Breast epithelium (tissue), 4 donors: ENCODE results near the gene SERPINB3. TPM values are rescaled to one million over a fixed set of nuclear protein-coding genes. Genes with fewer than 3 reads are reported as not detected.

ENCODE experiments used
- DNase-seq, 2 donors: peaks; one replicate each; pipeline ENCODE4 v3.0.0-alpha.2; 2019; ENCODE audit warnings: low spot score in 2 of 2
- H3K27ac ChIP-seq, 2 donors: fragments of 200-600 bp; sonication (generic) in 1 of 2; one replicate each; pipeline ENCODE4 v1.5.1; 2016 to 2019; ENCODE audit warnings: mild to moderate bottlenecking in 1 of 2
- H3K27me3 ChIP-seq, 2 donors: fragments of 200-600 bp; sonication (generic) in 1 of 2; one replicate each; pipeline versions ENCODE4 v1.5.1 to v1.6.0; 2017 to 2019; ENCODE audit warnings: control low read depth in 1 of 2, mild to moderate bottlenecking in 1 of 2
- H3K36me3 ChIP-seq: fragments of 200-600 bp; one replicate; pipeline ENCODE4 v1.5.1; 2019
- H3K4me1 ChIP-seq, 2 donors: fragments of 200-600 bp; sonication (generic); one replicate each; pipeline ENCODE4 v1.5.1; 2016 to 2019; ENCODE audit warnings: control low read depth in 1 of 2
- H3K4me3 ChIP-seq, 3 donors: fragments of 200-600 bp; sonication (generic); 1 replicate in 2 of 3; 2 replicates in 1 of 3; pipeline ENCODE4 v1.5.1; 2016 to 2019; ENCODE audit warnings: mild to moderate bottlenecking in 3 of 3, moderate library complexity in 2 of 3
- H3K9me3 ChIP-seq, 2 donors: fragments of 200-600 bp; sonication (generic) in 1 of 2; one replicate each; pipeline ENCODE4 v1.5.1; 2016 to 2019; ENCODE audit warnings: control low read depth in 1 of 2
- CTCF ChIP-seq, 3 donors: fragments of 450-650 bp; IDR thresholded peaks; one replicate each; pipeline ENCODE4 v1.5.1; 2016 to 2017; ENCODE audit warnings: antibody characterized with exemption in 3 of 3, mild to moderate bottlenecking in 3 of 3, moderate library complexity in 3 of 3
- POLR2A ChIP-seq: fragments of 450-650 bp; IDR thresholded peaks from one replicate; pipeline ENCODE4 v1.6.1; 2016; ENCODE audit warnings: antibody characterized with exemption, mild to moderate bottlenecking, moderate library complexity
- POLR2AphosphoS5 ChIP-seq, 3 donors: sonication (generic); formaldehyde crosslinking; IDR thresholded peaks; one replicate each; pipeline ENCODE4 v1.6.1; 2017; ENCODE audit warnings: antibody characterized with exemption in 3 of 3
- intact Hi-C: fragments of 100-400 bp; cut with DNase I; formaldehyde crosslinking; loops from one replicate; pipeline ENCODE4 v1.15.1; 2023; ENCODE audit warnings: low total_unique reads
- total RNA-seq, 3 donors: library from RNA; depleted of rRNA; stranded (reverse); fragments of >200 nt; gene quantifications; one replicate each; pipeline ENCODE4 v1.1.0, GENCODE V29; 2016

Gene SERPINB3
- total RNA-seq, 3 donors from 2014 or later = not detected

DNA sequence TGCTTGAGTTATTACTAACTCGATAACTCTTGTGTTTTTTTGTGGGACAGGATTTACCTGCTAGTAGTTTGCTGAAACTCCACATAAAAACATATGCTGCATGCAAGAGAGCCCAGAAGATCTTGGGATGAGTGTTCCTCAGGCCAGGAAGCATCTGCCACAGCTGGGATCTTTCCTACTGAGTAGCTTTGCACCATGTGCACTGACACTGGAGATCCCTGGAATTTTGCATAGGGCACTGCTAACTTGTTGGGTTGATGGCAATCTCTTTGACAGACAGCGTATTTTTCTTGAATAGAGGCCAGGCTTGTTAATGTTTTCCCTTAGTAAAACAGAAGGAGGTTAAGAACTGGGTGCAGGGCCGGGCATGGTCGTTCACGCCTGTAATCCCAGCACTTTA lies 40.3 kb upstream of the SERPINB3 start:
- Histone ChIP-seq H3K36me3 (no peaks in the 10 kb centered on the region), H3K9me3 (no peaks in the 10 kb centered on the region), H3K27ac (no peak overlapping the region), H3K27me3 (no peaks in the 10 kb centered on the region), H3K4me1 (no peaks in the 10 kb centered on the region), H3K4me3 (no peak overlapping the region)
- intact Hi-C loops = no loop called here
- DNase-seq = no peak
- TF ChIP-seq POLR2AphosphoS5 (IDR thresholded peaks at IDR 0.05) = no peak
- no peak for TF ChIP-seq CTCF (IDR thresholded peaks at IDR 0.05)
- TF ChIP-seq POLR2A = no peak

- H3K9me3 ChIP-seq = no peaks in the 10 kb centered on the region
- no peaks in the 10 kb centered on the region for H3K4me1 ChIP-seq
- no peak overlapping the region for H3K27ac ChIP-seq
- H3K27me3 ChIP-seq = no peaks in the 10 kb centered on the region
- TF ChIP-seq CTCF (IDR thresholded peaks at IDR 0.05) = no peak
- intact Hi-C loops = no loop called here
- H3K36me3 ChIP-seq = no peaks in the 10 kb centered on the region
- H3K4me3 ChIP-seq = no peak overlapping the region
- DNase-seq = no peak
Observed at GRCh38 chr18:63700501-63700900, 38.8 kb upstream of the SERPINB3 start.

DNA sequence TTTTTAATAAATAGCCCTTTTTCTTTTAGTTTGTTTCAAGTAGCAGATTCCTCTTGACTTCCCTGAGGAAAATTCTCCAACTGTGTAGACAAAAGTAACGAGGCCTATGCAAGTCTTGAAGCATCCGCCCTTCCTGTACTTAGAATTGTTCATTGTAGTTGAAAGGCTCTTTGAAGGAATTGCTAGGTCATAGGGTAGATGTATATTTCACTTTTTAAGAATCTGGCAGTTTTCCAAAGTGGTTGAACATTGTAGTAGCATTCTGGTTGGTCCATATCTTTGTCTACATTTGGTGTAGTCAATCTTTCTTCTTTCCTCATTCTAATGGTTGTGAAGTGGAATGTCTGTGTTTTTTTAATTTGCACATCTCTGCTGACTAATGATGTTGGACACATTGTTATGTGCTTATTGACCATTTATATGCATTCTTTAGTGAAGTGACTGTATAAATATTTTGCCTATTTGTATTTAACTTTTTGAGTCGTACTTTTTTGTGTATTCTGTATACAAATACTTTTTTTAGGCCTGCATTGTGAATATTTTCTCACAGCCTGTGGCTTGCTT lies 35.5 kb upstream of the SERPINB3 start:
- DNase-seq = no peak
- H3K9me3 ChIP-seq = no peaks in the 10 kb centered on the region
- intact Hi-C loops = no loop called here
- H3K4me1 ChIP-seq = no peaks in the 10 kb centered on the region
- no peaks in the 10 kb centered on the region for H3K36me3 ChIP-seq
- no peaks in the 10 kb centered on the region for H3K27me3 ChIP-seq
- H3K4me3 ChIP-seq = no peak overlapping the region
- TF ChIP-seq POLR2AphosphoS5 (IDR thresholded peaks at IDR 0.05) (no peak), POLR2A (no peak), CTCF (IDR thresholded peaks at IDR 0.05) (no peak)
- H3K27ac ChIP-seq = no peak overlapping the region

DNA sequence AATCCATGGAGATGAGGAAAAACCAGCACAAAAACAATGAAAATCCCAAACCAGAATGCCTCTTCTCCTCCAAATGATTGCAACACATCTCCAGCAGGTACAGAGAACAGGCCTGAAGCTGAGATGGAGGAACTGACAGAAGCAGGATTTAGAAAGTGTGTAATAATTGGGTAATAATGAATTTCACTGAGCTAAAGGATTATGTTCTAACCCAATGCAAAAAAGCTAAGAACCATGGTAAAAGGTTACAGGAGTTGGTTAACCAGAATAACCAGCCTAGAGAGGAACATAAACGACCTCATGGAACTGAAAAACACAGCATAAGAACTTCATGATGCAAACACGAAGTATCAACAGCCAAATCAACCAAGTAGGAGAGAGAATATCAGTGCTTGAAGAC lies 27.4 kb upstream of the SERPINB3 start:
- no peaks in the 10 kb centered on the region for H3K4me1 ChIP-seq

GRCh38 chr18:63686871-63687270 lies 25.2 kb upstream of the SERPINB3 start:
- Histone ChIP-seq H3K36me3 (no peaks in the 10 kb centered on the region), H3K9me3 (no peaks in the 10 kb centered on the region), H3K4me3 (no peak overlapping the region), H3K27ac (no peak overlapping the region), H3K4me1 (no peaks in the 10 kb centered on the region), H3K27me3 (no peaks in the 10 kb centered on the region)
- no peak for TF ChIP-seq POLR2AphosphoS5 (IDR thresholded peaks at IDR 0.05)
- TF ChIP-seq CTCF (IDR thresholded peaks at IDR 0.05) = no peak
- TF ChIP-seq POLR2A = no peak
- DNase-seq = no peak
- intact Hi-C loops = loop anchor here (5.0 kb wide), 1 partner anchor 810 kb away; no protein-coding TSS in a partner anchor

More for the DNA sequence above, 27.4 kb upstream of the SERPINB3 start:
- Histone ChIP-seq H3K4me3 (no peak overlapping the region), H3K27me3 (no peaks in the 10 kb centered on the region), H3K27ac (no peak overlapping the region), H3K9me3 (no peaks in the 10 kb centered on the region), H3K36me3 (no peaks in the 10 kb centered on the region)
- intact Hi-C loops = loop anchor here (5.0 kb wide), 1 partner anchor 808 kb away; no protein-coding TSS in a partner anchor
- TF ChIP-seq POLR2A (no peak), CTCF (IDR thresholded peaks at IDR 0.05) (no peak), POLR2AphosphoS5 (IDR thresholded peaks at IDR 0.05) (no peak)
- no peak for DNase-seq
